ENCODE data around the gene ADH4.
"Not testable (repeated sequence)": the region's sequence is repeated elsewhere in the genome, so short reads cannot be mapped to it uniquely, and the experiment has no call there.

Gene ADH4

GRCh38 chr4:99082192-99082591, 61.9 kb downstream of the ADH4 start:
- no peak for TF ChIP-seq ELF4 (IDR thresholded peaks at IDR 0.05)
- no peak for TF ChIP-seq PKNOX1 (IDR thresholded peaks at IDR 0.05)
- TF ChIP-seq SP1 (IDR thresholded peaks at IDR 0.05), result no peak
- TF ChIP-seq SUZ12 (IDR thresholded peaks at IDR 0.05), result no peak
- TF ChIP-seq L3MBTL2 (conservative IDR thresholded peaks at IDR 0.05), result no peak
- TF ChIP-seq ARNT (IDR thresholded peaks at IDR 0.05), result no peak
- no peak for TF ChIP-seq NFRKB (IDR thresholded peaks at IDR 0.05)
- TF ChIP-seq FOXM1 (IDR thresholded peaks at IDR 0.05; ENCODE audit: borderline replicate concordance), result no peak
- no peak for TF ChIP-seq HDGF (IDR thresholded peaks at IDR 0.05; ENCODE audit: borderline replicate concordance)
- TF ChIP-seq CTBP1 (IDR thresholded peaks at IDR 0.05; ENCODE audit: borderline replicate concordance), result no peak
- TF ChIP-seq ZNF384 (IDR thresholded peaks at IDR 0.05), result no peak
- CTCF ChIA-PET, result no interaction called here
- POLR2A ChIA-PET, result no interaction called here
- DNase-seq (ENCODE audit: extremely low spot score), result no peak

- CTCF ChIA-PET, result interaction anchor here (0.6 kb wide), 1 partner anchor 384 kb away, joined by 4 read pairs; no protein-coding TSS in a partner anchor
- DNase-seq (ENCODE audit: extremely low spot score); POLR2A ChIA-PET: not testable (repeated sequence)
These were observed 63.2 kb downstream of the ADH4 start for GRCh38 chr4:99080869-99081268.

- ChIA-PET POLR2A (no interaction called here), CTCF (no interaction called here)
- no peak for DNase-seq (ENCODE audit: extremely low spot score)
- TF ChIP-seq HDGF (IDR thresholded peaks at IDR 0.05; ENCODE audit: borderline replicate concordance) (no peak), FOXM1 (IDR thresholded peaks at IDR 0.05; ENCODE audit: borderline replicate concordance) (no peak), CTBP1 (IDR thresholded peaks at IDR 0.05; ENCODE audit: borderline replicate concordance) (no peak), ZNF384 (IDR thresholded peaks at IDR 0.05) (no peak), ARNT (IDR thresholded peaks at IDR 0.05) (no peak), PKNOX1 (IDR thresholded peaks at IDR 0.05) (no peak), FOXA1 (IDR thresholded peaks at IDR 0.05) (no peak), BHLHE40 (IDR thresholded peaks at IDR 0.05; ENCODE audit: borderline replicate concordance) (no peak), FOXK2 (IDR thresholded peaks at IDR 0.05) (no peak), SP1 (IDR thresholded peaks at IDR 0.05) (no peak), L3MBTL2 (conservative IDR thresholded peaks at IDR 0.05) (no peak), TARDBP (IDR thresholded peaks at IDR 0.05) (no peak), NFRKB (IDR thresholded peaks at IDR 0.05) (no peak), LEF1 (IDR thresholded peaks at IDR 0.05; ENCODE audit: borderline replicate concordance) (no peak), ELF4 (IDR thresholded peaks at IDR 0.05) (no peak), SUZ12 (IDR thresholded peaks at IDR 0.05) (no peak)
These were observed 64.3 kb downstream of the ADH4 start for GRCh38 chr4:99079625-99080295.

GRCh38 chr4:99078931-99079624, 65.0 kb downstream of the ADH4 start:
- DNase-seq (ENCODE audit: extremely low spot score), result no peak
- ChIA-PET CTCF (no interaction called here), POLR2A (no interaction called here)
- no peak for TF ChIP-seq FOXM1 (IDR thresholded peaks at IDR 0.05; ENCODE audit: borderline replicate concordance)
- no peak for TF ChIP-seq TARDBP (IDR thresholded peaks at IDR 0.05)
- TF ChIP-seq ARNT (IDR thresholded peaks at IDR 0.05), result no peak
- no peak for TF ChIP-seq CTBP1 (IDR thresholded peaks at IDR 0.05; ENCODE audit: borderline replicate concordance)
- no peak for TF ChIP-seq HDGF (IDR thresholded peaks at IDR 0.05; ENCODE audit: borderline replicate concordance)

GRCh38 chr4:99078336-99078735, 65.8 kb downstream of the ADH4 start:
- ChIA-PET POLR2A (interaction anchor here (1.0 kb wide), 1 partner anchor 10 kb away, joined by 3 read pairs; the partner anchor contains the start of gene ADH5), CTCF (no interaction called here)
- no peak for TF ChIP-seq SP1 (IDR thresholded peaks at IDR 0.05)
- TF ChIP-seq ARNT (IDR thresholded peaks at IDR 0.05), result no peak
- TF ChIP-seq HDGF (IDR thresholded peaks at IDR 0.05; ENCODE audit: borderline replicate concordance), result no peak
- no peak for DNase-seq (ENCODE audit: extremely low spot score)

- POLR2A ChIA-PET, result no interaction called here
- DNase-seq (ENCODE audit: extremely low spot score), result no peak
- CTCF ChIA-PET, result no interaction called here
- no peak for TF ChIP-seq ARNT (IDR thresholded peaks at IDR 0.05)
- TF ChIP-seq NFRKB (IDR thresholded peaks at IDR 0.05), result no peak
- no peak for TF ChIP-seq HDGF (IDR thresholded peaks at IDR 0.05; ENCODE audit: borderline replicate concordance)
- no peak for TF ChIP-seq SUZ12 (IDR thresholded peaks at IDR 0.05)
- no peak for TF ChIP-seq FOXM1 (IDR thresholded peaks at IDR 0.05; ENCODE audit: borderline replicate concordance)
- TF ChIP-seq PKNOX1 (IDR thresholded peaks at IDR 0.05), result no peak
- TF ChIP-seq ELF4 (IDR thresholded peaks at IDR 0.05), result no peak
- no peak for TF ChIP-seq ZNF384 (IDR thresholded peaks at IDR 0.05)
- TF ChIP-seq LEF1 (IDR thresholded peaks at IDR 0.05; ENCODE audit: borderline replicate concordance), result no peak
- TF ChIP-seq TARDBP (IDR thresholded peaks at IDR 0.05), result no peak
- no peak for TF ChIP-seq FOXA1 (IDR thresholded peaks at IDR 0.05)
- no peak for TF ChIP-seq SP1 (IDR thresholded peaks at IDR 0.05)
- TF ChIP-seq L3MBTL2 (conservative IDR thresholded peaks at IDR 0.05), result no peak
- no peak for TF ChIP-seq BHLHE40 (IDR thresholded peaks at IDR 0.05; ENCODE audit: borderline replicate concordance)
- no peak for TF ChIP-seq CTBP1 (IDR thresholded peaks at IDR 0.05; ENCODE audit: borderline replicate concordance)
- no peak for TF ChIP-seq FOXK2 (IDR thresholded peaks at IDR 0.05)
These were observed 66.9 kb downstream of the ADH4 start for GRCh38 chr4:99077177-99077576.

Measured in HEK293T (cell line).